ENCODE data around the gene GALNT18. TPM values are rescaled to one million over a fixed set of nuclear protein-coding genes. Genes with fewer than 3 reads are reported as not detected.

The GALNT18 gene
- total RNA-seq, 5 donors from 2014 or later (not counting 1 experiment from before 2014, with no cell fraction given): 0.10 to 0.15 TPM; not detected in 3

DNA sequence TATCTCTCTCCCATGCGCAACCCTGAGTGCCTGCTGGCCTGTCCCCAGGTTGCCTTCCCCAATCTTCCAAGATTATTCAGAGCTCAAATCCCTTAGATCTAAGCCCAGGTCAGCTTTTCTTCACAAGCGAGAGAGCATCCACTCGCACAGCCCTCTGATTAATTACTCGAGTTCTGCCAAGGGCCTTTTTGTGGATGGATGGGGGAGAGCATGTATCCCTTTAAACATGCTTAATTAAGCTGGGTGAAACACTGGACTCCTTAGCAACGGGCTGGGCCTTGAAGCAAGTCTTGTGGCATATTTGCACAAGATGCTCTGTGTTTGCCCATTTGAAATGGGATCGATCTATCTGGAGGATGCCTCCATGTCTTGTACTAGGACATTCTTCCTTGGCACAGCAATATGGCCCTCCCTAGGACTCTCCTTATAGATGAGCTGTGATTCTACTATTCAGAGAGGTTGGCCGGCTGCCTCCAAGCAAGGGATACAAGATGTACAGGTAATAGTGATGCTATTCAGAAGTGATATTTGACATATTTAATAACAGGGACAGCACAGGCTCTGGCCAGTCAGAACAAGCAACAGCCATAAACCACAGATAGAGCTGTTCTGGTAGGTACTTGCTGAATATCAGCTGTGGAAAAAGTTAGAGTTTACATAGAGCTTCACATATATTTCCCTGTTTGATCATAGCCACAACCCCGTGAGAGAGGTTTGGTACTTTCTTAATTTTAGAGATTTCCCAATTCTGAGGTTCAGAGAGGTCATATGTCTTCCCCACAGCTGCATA lies 394.3 kb downstream of the GALNT18 start:
- Mint-ChIP-seq H3K36me3 (no peaks in the 10 kb centered on the region), H3K27ac (no peak overlapping the region), H3K4me3 (no peak overlapping the region), H3K27me3 (peaks cover 9 to 12% of the 10 kb centered on the region in 2 donors), H3K9me3 (no peaks in the 10 kb centered on the region), H3K4me1 (no peaks in the 10 kb centered on the region)
- Histone ChIP-seq H3K27me3 (replicated peaks in 1 of 2; ENCODE audit: control insufficient read depth in 2 of 2, extremely low read depth in 1 of 2, insufficient read depth in 2 of 2, low read length in 1 of 2) (peaks cover 0 to 23% of the 10 kb centered on the region in 2 experiments), H3K27ac (ENCODE audit: low read length) (no peak overlapping the region), H3K4me3 (ENCODE audit: control insufficient read depth in 1 of 2, extremely low read depth in 1 of 2, low read length in 1 of 2) (no peak overlapping the region), H3K4me1 (ENCODE audit: control insufficient read depth in 1 of 2, extremely low read depth in 1 of 2, insufficient read depth in 2 of 2, low read length in 2 of 2) (no peaks in the 10 kb centered on the region), H3K9me3 (no peaks in the 10 kb centered on the region), H3K36me3 (ENCODE audit: control insufficient read depth in 2 of 2, extremely low read depth in 1 of 2, insufficient read depth in 1 of 2, low read length in 1 of 2) (no peaks in the 10 kb centered on the region)
- POLR2A ChIA-PET: no interaction called here
- 91% methylated on average over 1 of the region's 8 CpGs for WGBS (ENCODE audit: insufficient coverage)
- ATAC-seq (replicated peaks in 1 of 4) (no peak), DNase-seq (no peak)
- CTCF ChIA-PET: interaction anchor here (0.5 kb wide), 2 partner anchors 9 to 12 kb away, joined by 4 to 5 read pairs; no protein-coding TSS in a partner anchor

Other genes with a start within 250 kb of the GALNT18 start
- 10 to 100 TPM; 49.3 to 77.6 (median 58.6) TPM for gene USP47, start 220.0 kb upstream of the GALNT18 start, total RNA-seq